HG02759 (cell line): ENCODE data around the gene HIGD2A.

Experiments used
- ATAC-seq: cut with Tn5 transposase; IDR thresholded peaks from one replicate; pipeline ENCODE4 v1.9.1; 2021; ENCODE audit warnings: mild to moderate bottlenecking, moderate library complexity; ENCODE audit not compliant: unreplicated experiment

HIGD2A gene, protein sequence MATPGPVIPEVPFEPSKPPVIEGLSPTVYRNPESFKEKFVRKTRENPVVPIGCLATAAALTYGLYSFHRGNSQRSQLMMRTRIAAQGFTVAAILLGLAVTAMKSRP

DNA sequence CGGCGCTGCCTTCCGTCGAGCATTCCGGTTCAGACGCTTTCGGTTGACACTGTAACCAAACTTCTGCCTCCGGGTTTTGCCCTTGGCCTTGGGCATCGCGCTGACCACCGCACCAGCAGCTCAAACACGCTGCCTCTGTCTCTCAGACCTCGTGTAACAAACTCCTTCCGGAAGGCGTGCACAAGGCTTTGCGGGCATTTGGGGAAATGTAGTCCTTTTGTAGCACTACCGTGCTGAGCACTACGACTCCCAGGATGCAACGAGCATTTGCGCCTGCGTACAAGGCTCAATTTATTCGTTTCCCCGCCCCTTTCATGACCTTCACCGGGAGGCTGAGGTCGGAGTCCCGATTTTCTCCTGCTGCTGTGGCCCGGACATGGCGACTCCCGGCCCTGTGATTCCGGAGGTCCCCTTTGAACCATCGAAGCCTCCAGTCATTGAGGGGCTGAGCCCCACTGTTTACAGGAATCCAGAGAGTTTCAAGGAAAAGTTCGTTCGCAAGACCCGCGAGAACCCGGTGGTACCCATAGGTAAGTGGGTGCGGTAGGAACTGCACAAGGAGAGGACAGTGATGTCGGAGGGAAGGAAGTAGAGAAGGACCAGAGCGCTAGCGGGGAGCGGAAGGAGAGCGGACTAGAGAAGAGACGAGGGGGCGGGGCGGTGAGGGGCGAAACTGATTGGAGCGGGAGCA is at the start of gene HIGD2A, which contains the start of gene NOP16:
HIGD2A (plus strand) TSS at position 308 of the 691 bp plus-strand sequence; CDS start at position 377, 69 bp downstream.
NOP16 (minus strand) TSS at position 155 of the 691 bp plus-strand sequence; CDS start at position 96, 59 bp downstream.
- peak; percentile 88 for ATAC-seq

DNA sequence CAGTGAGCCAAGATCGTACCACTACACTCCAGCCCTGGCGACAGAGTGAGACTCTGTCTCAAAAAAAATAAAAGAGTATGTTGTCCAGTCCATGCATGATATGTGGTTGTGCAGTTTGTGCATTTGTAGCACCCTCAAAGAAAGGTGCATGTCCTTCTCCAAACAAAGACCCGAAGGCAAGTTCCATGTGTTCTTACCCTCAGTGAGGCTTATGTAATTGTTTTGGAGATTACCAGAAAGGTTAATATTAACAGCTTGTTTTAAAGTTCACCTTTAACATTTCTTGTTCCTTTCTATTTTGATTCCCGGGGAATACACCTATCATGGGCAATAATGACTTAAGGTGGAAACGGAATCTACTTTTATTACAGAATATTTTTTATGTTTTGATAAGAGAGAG is 49.2 kb upstream of the HIGD2A start:
- ATAC-seq, result no peak

DNA sequence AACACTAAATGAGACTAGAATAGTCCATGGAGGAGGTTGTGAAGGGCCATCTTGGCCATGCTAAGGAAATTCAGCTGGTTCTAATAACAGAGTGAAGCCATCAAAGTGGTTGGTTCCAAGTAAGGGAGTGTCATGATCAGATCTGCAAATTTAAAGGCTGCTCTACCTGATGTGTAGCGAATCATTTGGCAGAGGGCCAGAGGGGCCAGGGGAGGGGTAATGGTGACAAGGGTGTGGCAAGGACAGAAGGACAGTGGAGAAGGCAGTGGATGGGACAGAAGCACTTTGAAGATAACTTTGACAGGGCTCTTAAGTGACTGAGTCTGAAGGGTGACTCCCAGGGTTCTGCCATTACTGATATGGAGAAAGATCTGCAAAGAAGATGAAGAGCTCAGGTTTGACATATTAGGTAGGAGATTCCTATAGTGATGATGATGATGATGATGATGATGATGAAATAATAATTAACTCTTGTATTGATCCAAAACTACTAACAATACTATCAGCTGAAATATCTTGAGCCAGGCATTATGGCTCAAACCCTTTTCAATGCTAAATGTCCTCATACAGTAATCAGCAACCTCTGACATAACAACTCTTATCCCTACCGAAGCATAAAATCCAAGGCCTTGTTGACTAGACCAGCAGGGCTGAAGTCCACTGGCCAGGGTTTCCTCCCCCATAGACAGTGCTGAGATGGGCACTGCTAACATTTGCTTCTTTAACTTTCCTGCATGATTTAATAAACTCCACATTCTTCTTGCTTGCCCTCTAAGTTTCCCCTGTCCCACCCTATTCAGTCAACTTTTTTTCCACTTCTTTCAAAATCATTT is 47.0 kb upstream of the HIGD2A start:
- no peak for ATAC-seq

DNA sequence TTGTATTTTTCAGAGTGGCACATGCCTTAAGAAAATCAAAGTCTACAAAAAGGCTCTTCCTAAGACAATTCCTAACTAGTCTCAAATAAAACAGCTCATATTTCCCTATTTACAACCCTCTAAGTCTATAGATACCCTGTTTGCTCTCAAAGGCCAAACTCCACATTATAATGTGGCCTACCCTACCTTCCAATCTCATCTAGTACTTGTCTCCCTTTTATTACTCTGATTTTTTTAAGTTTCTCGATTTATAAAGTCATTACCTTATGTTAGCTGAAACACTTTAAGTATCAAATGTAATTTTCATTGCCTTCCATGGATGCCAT is 46.4 kb upstream of the HIGD2A start:
- ATAC-seq, result no peak

DNA sequence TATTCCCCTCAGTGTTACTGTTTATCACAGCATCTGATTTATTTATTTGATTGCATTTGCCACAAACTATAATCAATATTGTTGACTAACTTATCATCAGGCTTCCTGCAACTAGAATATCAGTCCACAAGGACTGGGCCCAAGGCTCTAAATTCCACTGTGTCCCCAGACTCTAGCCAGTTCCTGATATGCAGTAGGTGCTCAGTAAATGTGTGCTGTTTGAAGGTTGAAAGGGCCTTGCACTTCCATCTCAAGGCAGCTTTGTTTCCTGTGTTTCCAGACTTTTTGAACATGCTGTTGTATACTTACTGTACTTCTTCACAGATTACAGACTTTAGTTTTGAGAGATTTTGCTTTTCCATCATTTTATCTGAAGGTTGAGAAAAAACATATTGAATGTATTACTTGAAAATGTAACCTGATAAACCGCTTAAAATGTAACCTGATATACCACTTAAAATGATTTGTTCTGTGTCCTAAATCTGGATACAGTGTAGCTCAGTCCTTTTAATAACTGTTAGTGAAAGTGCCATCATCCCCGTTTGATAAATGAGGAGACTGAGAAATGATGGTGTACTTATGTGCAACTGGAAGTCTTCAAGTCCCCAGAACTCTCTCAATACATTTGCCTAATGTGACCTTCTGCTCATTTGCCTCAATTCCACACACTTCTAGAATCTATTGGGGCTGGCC is 45.6 kb upstream of the HIGD2A start:
- ATAC-seq, result no peak

DNA sequence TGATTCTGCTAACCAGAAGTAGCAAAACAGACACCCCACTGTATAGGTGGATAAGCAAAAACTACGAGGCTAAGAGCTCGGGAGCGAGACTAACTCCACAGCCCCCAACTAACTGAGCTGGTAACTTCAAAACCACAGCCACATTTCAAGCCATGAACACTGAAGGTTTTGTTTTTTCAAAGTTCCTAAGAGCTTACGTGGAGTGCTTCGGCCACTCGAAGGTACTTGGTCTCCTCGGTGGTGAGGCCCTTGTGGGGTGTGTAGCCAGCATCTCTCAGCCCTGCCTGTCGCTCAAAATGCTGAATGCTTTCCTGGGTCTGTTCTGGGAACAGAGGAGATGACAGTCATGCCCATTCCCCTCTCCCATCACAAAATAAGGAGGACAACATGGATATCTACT is 38.1 kb upstream of the HIGD2A start:
- ATAC-seq, result no peak

DNA sequence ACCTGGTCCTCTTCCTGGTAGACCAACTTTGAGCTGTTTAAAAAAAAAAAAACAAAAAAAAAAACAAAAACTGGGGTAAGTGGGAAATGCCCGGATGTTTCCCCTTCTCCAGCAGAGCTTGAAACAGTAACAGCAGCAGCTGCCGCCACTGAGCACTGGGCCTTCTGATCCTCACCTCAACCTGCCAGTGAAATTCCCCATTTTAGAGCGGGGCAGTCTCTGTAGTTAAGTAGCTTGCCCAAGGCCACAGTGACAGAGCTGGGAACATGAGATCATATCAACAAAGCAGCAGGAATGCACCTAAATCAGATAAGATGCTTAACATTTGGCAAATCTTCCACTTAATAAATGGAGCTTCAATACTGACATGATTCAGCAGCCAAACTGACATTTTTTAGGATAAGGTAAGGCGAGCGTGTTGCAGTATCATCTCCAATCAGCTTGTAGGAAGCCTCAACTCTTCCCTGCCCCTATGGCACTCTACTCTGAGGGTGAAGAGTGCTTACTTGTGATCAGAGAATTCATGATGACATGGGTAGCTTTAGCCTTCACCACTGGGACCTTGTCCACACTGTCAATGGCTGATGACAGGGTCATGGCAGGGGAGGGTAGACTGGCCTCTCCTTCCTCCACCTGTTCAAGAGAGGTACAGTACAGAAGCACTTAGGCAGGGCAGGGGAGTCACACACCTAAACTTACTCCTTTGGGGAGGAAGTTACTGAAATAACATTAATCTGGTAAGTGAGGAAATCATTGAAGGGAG is 36.3 kb upstream of the HIGD2A start:
- peak; percentile 72 for ATAC-seq

DNA sequence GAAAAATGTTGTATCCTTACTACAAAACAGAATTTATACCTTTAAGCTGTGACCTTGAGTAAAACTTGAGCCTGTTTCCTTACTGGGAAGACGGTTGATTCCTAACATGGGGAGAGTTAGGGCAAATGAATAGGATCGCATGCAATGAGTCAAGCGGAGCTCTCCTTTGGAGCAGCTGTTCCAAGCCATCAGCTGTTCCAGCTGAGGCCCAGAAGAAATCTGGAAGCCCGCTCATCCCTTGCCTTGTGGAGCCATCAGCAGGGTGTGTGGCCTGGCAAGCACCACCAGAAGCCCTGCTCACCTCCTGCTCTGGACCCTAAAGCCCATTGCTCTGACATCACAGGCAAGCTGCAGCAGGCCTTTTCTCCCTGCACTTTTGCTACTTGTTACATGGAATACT is 35.0 kb upstream of the HIGD2A start:
- ATAC-seq, result no peak

DNA sequence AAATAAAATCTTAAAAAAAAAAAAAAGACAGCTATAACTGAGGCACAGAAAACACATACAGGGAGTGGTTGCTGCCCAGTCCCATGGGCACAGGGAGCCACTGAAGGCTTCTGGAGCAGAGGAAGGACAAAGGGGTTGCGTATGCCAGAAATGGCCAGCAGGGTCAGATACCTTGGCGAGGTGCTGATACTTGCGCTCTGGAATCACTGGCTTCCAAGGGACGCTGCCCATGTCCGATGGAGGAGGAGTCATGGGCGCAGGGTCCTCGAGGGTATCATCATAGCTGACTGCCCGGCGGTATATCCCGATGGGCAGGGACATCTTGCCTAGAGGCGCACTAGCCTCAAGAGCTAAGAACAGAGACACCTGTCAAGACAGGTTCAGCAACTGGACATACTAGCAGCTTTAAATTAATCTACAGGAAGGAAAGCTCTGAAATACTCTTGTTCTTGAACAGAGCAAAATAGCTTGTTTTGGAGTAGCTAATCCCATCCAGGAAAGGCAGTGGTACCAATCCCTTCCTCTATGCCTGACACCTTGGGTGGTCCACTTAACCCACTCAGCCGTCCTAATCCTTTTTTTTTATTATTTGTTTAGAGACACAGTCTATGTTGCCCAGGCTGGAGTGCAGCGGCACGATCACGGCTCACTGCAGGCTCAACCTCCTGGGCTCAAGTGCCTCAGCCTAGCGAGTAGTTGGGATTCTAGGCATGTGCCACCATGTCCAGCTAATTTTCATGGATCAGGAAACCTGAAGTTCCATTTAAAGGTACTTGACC is 33.0 kb upstream of the HIGD2A start:
- ATAC-seq, result no peak

DNA sequence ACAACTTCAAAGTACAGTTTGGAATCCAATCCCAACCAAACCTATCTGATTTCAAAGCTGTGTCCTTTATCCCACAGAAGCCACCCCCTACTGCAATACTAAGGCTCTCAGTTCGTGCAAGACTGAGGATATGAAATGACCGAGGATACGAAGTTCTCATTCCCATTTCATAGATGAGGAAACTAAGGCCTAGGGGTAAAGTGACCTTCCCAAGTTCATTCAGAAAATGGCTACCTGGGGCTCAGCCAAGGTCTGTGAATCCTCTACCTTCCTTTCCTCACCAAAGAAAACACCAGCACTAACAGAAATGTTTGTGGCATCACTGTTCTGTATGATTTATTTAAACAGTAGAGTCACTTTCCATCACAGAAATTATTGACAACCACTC is 32.4 kb upstream of the HIGD2A start:
- no peak for ATAC-seq

DNA sequence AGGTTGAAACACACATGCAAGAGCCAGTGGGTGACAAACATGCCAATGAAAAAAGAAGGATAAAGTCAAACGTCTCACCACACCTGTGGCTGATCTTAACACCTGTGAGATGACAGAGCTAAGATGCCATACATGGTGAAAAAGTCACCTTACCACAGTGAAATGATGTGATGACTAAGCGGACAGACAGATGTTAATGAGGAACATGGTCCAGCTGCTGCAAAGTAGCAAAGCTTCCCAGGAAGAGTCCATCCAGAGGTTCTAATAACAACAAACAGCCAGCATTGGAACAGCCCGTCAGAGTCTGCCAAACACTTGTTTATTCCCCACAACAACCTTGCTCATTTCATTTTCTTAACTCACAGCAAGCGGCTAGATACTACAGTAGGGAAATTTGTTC is 28.9 kb upstream of the HIGD2A start:
- no peak for ATAC-seq

DNA sequence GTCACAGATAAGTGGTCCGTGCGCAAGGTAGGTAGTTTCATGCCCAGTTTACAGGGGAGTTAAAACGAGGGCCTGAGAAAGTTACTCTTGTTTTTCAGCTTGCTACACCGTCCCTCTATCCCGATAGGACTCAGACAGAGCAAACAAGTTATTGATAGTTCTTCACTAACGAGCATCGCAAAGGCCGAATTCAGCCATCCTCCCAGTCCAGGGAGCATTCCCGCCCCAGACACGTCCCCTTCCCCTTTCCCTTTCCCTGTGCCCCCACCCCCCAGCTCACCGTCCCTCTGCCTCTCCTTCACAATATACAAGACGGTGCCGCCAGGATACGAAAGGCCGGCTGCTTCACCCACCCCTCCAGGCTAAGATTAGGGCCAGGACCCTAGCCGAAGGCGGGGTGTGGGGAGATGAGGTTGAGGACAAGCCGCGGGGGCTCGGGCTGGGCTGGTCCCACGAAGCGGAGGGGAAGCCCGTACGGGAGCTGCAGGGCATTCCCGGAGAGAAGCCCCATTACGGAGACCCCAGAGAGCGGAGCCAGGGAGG is 27.6 kb upstream of the HIGD2A start:
- ATAC-seq, result peak; percentile 12

DNA sequence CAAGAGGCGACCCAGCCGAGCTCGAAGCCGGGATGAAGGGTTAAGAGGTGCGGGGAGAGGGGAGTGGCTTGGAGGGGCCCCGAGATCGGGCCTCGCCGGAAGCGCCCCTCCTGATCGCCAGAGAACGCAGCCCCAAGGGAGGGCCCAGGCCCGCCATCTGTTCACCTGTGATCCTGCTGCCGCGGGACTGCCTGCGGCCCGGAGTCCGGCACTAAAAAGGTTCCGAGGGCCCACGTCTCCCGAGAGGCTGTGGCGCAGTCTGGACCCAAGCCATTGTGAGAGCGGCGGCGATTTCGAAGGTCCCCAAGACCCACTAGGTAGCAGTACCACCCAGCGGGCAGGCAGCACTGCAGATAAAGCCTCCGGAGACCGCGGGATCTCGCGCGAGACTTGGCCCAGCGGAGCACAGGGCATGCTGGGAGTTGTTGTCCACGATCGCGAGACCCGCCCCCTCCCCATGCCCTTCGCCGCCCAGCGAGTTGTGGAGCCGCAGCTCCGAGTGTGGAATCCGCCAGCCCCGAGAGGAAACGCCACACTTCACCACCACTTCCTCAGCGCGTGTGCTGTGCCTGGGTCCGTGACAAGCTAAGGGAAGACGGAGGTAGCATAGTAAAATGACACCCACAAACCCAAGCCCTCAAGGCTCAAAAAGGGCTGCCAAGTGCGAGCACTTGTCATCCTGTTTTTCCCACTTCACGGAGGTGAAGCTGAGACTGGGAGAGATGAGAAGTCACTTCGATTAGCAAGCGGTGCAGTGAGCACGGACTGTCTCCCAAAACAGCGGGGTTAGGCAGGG is 26.9 kb upstream of the HIGD2A start, which contains the start of gene KIAA1191:
KIAA1191 (minus strand) TSS at position 328 of the 796 bp plus-strand sequence. CDS start 2,256 bp downstream, outside the sequence.
- peak; percentile 84 for ATAC-seq

DNA sequence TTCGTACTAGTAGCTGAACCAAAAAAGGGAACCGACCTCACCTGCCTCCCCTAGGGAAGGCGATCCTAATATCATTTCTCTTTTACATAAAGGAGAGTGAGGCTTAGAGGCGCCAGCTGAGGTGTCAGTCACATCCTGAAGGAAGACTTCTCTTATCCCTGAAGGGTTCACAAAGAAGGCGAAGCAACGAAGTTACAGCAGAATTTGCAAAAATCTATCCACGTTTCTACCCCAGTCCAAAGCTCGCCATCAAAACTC is 26.4 kb upstream of the HIGD2A start:
- ATAC-seq, result peak; percentile 1

DNA sequence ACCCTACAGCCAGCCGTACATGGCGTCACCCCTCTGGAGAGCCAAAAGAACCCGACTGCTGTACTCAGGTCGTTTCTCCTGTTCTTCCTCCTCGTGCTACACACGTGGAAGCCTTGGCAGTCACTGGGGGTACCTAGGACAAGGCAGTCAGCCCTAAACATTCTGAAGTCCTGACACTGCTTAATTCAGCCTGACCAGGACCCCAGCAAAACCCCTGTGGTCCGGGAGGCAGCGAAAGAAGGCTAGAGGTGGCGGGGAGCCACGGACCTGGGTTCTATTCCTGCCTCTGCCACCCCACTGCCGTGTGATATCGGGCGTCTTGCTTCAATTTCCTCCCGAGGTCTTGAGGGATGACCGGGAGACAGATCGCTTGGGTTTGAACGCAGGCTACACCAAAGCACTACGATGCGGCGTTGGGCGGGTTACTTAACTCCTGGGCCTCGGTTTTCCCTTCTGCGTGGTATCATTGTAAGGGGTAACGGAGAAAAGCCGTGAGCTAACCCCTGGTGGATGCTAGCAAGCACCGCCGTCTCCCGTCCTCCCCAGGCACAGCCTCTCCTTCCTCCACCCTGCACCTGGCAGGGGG is 23.7 kb upstream of the HIGD2A start:
- no peak for ATAC-seq

DNA sequence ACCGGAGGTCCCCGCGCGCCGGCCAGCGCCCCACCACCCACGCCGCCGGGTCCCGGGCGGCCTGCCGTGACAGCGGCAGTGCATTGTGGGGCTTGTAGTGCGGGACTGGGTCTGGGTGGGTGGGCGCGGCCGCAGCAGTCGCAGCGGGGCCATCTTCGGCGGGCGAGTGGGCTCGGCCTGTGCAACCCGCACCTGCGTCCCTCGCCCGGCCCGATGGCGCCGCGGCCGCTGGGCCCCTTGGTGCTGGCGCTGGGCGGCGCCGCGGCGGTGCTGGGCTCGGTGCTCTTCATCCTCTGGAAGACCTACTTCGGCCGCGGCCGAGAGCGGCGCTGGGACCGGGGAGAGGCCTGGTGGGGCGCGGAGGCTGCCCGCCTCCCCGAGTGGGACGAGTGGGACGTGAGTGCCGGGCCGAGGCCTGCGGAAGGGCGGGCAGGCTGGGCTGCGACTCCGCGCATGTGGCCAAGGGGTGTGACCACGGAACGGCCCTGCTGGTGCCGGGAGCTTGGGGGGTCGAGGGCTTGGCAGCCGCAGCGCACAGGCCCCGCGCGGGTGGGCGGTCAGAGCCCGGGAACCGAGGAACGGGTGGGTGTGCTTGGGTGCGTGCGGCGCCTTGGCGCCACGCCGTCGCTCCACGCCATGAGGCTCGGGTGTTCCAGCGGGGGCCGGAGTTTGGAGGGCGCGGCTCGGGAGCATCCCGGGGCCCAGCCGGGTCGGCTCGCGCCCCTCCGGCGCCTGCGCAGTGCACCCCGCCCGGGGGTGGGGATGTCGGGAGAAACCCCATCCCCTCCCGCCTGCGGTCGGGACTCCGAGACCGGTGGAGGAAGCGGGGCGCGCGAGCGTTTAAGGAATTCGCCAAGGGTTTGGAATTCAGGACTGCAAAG is 23.0 kb upstream of the HIGD2A start, which contains the start of gene ARL10:
ARL10 (plus strand) TSS at position 137 of the 881 bp plus-strand sequence; CDS start at position 214, 77 bp downstream.
- peak; percentile 53 for ATAC-seq

DNA sequence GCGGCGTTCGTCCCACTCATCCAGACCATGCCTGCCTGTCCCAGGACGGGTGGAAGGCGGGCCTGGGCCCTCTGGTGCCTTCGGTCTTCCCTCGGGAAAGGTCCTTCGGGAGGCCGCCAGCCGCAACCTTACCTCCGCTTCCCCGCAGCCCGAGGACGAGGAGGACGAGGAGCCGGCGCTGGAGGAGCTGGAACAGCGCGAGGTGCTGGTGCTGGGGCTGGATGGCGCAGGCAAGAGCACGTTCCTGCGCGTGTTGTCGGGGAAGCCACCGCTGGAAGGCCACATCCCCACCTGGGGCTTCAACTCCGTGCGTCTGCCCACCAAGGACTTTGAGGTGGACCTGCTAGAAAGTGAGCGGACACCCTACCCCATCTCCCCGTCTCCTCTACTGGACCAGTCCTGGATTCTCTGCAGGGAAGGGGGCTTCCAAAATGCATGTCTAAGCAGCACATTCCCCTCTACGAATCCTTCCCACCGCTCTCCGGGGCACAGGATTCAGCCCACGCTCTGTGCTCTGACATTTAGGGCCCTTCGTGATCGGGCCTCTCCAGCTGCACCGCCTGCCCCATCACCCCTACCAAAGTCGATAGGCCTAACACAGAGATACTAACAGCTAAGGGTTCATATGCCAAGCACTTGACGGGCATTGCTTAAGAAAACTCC is 22.2 kb upstream of the HIGD2A start:
- no peak for ATAC-seq
